Adipose tissue (tissue), 3 donors: ENCODE measurements around the gene PCSK5. TPM values are rescaled to one million over a fixed set of nuclear protein-coding genes. Genes with fewer than 3 reads are reported as not detected.
"Not testable (repeated sequence)": the region's sequence is repeated elsewhere in the genome, so short reads cannot be mapped to it uniquely, and the experiment has no call there.

Experiments used
- H3K27ac ChIP-seq: one replicate; pipeline ENCODE4 v1.5.1; 2013; ENCODE audit warnings: low read depth, low read length
- WGBS, 3 donors: extraction: QIAGEN DNeasy Blood & Tissue Kit; methylation state at CpG; one replicate each; pipeline ENCODE4 v1.1.7; 2013; 5-methylcytosine and 5-hydroxymethylcytosine counted together
- polyA plus RNA-seq, 3 donors: library from polyadenylated mRNA; stranded (reverse); fragments of 200-250 nt; gene quantifications; one replicate each; pipeline ENCODE4 v1.2.3, GENCODE V29; 2013
- donor health status: healthy with polysubstance abuse.
- donor health status: Bipolar disorder and iron deficiency.
- donor health status: healthy.

Gene PCSK5
- polyA plus RNA-seq, 3 donors, result 2.1 to 12.5 (median 8.8) TPM

DNA sequence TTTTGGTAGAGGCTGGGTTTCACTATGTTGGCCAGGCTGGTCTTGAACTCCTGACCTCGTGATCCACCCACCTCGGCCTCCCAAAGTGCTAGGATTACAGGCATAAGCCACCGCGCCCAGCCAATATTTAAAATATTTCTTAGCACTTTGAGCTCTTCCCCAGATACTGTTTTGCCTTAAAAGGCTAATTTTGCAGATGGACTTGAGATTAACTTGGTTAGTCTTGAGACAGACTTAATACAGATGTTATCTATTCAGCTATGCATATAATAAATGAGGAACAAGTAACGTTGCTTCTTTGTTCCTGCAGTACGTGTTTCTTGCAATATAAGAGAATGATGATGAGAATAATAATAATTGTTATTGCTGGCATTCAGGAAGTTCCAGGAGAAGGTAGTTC, 56.3 kb downstream of the PCSK5 start:
- 86 to 96% (median 88%) methylated on average over 6 of the region's 6 CpGs for WGBS, 3 donors
- no peak overlapping the region for H3K27ac ChIP-seq

DNA sequence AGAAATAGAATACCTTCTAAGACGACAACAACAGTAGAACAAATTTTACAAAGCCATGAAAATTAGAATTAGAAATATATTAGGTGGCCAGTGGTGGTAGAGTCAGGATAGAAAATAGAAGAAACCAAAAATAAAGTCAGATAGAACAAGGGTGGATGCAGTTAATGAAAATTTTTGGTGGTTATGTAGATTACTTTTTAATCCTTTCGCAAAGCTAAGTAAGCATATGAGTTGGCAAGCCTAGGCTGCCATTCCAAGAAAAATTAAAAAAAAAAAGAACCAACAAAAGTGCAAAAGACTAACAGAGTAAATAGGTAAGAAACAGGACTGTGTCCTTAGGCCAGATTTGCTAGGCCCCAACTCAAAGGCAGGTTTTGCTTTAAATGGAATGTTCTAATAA, 56.8 kb downstream of the PCSK5 start:
- 96 to 100% (median 98%) methylated on average over 2 of the region's 2 CpGs for WGBS, 3 donors
- H3K27ac ChIP-seq, result no peak overlapping the region

DNA sequence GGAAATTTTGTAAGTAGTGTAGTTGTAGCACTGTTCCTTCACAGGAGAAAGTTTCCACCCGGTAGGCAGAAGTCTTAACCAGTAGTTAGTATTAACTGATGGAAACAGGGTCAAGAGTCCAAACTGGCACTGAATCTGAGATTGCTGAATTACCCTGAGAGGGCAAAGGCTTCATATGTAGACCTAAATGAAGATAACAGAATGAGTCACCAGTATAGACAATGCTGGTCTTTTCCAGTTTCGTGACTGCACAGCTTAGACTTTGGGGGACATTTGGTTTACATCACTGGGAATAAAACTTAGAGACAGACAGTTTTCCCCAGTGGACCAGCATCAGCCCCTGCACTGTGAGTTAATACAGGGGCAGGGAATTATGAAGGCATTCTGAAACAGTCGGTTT, 60.5 kb downstream of the PCSK5 start:
- H3K27ac ChIP-seq, result no peak overlapping the region
- 45 to 84% (median 82%) methylated on average over 3 of the region's 3 CpGs for WGBS, 3 donors

GRCh38 chr9:75953218-75953617, 62.7 kb downstream of the PCSK5 start:
- H3K27ac ChIP-seq, result no peak overlapping the region
- 36 to 67% (median 46%) methylated on average over 2 of the region's 2 CpGs for WGBS, 3 donors

DNA sequence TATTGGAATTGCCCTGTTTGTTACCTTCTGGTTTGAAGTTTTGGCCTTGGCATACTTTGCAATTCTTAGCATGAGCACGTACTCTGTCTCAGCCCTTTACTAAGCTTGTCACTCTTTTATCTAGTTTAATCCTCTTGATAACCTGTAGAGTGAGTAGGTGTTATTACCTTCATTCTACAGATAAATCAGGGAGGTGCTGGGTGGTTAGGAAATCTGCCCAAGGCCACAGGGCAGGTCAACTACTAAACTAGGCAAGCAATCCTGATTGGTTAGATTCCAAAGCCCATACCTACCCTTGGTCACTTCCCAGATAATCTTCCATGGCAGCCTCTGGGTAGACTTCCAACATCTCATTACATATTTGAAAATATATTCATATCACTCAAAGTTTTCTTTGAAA, 65.7 kb downstream of the PCSK5 start:
- 42 to 89% (median 79%) methylated on average over 1 of the region's 1 CpG for WGBS, 3 donors
- H3K27ac ChIP-seq, result no peak overlapping the region

DNA sequence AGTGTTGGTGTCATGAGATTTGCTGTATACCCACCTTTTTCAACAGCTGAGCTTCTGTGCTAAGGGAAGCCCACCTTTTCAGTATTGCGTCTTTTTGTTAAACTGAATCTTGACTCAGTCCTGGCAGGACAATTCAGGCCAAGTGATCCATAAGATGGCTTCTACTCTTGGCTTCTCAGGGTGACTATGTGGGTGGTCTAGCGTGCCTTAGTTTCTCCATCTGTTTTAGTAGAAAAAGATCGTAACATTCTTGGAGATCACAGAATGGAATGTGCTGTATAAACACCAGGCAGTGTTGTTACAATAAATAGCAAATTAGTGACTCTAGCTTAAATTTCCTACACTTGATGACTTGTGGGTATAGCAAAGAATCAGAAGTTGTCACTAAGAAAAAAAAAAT, 66.6 kb downstream of the PCSK5 start:
- no peak overlapping the region for H3K27ac ChIP-seq
- WGBS, 3 donors, result 95 to 96% (median 95%) methylated on average over 3 of the region's 3 CpGs

GRCh38 chr9:75958226-75958625, 67.8 kb downstream of the PCSK5 start:
- no peak overlapping the region for H3K27ac ChIP-seq
- WGBS, 3 donors, result 67 to 87% (median 72%) methylated on average over 3 of the region's 3 CpGs

- H3K27ac ChIP-seq, result no peak overlapping the region
- WGBS, 3 donors, result 33 to 77% (median 39%) methylated on average over 6 of the region's 6 CpGs
Measured at GRCh38 chr9:75960551-75960950, 70.1 kb downstream of the PCSK5 start.

GRCh38 chr9:75962013-75962661, 71.7 kb downstream of the PCSK5 start:
- no peak overlapping the region for H3K27ac ChIP-seq
- 45 to 59% (median 59%) methylated on average over 8 of the region's 8 CpGs for WGBS, 3 donors

DNA sequence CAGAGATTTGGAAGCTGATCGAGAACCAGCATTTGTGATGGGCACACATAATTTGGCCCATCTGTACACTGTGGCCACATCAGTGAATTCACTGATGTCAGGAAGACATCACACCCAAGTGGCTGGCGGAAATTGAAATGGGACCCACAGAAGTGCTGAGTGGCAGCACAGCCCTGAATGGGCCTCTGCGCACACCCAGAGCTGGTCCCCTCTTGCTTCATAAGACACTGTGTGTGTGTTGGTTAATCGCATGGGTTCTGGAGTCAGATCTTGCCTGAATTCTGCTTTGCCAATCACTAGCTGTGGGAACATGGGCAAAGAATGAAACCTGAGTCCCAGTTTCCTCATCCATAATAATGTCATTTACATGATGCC, 72.2 kb downstream of the PCSK5 start:
- 77 to 92% (median 92%) methylated on average over 4 of the region's 4 CpGs for WGBS, 3 donors
- no peak overlapping the region for H3K27ac ChIP-seq

GRCh38 chr9:75963321-75963720, 72.8 kb downstream of the PCSK5 start:
- 92 to 93% (median 93%) methylated on average over 9 of the region's 9 CpGs for WGBS, 3 donors
- H3K27ac ChIP-seq, result not testable (repeated sequence)

DNA sequence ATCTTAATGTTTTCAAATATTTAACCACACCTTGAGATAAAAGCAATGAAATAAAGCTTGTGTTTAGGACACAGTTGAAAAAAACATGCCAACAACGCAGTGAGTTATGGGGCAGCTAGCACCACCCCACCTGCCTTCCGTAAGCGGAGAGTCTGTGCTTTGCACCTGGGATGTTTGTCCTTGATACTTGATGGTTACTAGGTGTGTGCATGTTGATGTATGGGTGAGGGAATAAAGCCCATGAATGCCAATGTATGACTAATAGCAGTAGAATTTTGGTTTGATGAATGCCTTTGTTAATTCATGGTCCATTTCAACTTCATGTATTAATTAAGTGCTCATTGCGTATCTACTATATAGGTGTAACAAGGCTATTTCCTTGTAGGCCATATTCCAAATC, 74.0 kb downstream of the PCSK5 start:
- WGBS, 3 donors, result 77 to 89% (median 85%) methylated on average over 4 of the region's 4 CpGs
- no peak overlapping the region for H3K27ac ChIP-seq

DNA sequence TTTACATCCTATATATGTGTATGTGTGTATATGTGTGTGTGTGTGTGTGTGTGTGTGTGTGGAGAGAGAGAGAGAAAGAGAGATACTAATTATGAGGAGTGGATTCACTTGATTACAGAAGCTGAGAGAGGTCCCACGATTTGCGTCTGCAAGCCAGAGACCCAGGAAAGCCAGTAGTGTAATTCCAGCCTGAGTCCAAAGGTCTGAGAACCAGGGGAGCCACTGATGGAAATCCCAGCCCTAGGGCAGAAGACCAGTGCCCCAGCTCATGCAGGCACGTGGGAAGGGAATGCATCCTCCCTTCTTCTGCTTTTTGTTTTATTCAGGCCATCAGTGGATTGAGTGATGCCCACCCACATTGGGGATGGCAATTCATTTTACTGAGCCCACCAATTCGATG, 74.8 kb downstream of the PCSK5 start:
- WGBS, 3 donors, result 88 to 95% (median 90%) methylated on average over 4 of the region's 4 CpGs

GRCh38 chr9:75967556-75967955, 77.1 kb downstream of the PCSK5 start:
- H3K27ac ChIP-seq, result no peak overlapping the region
- WGBS, 3 donors, result 97 to 99% (median 99%) methylated on average over 7 of the region's 7 CpGs

More for the DNA sequence above, 74.8 kb downstream of the PCSK5 start:
- no peak overlapping the region for H3K27ac ChIP-seq

DNA sequence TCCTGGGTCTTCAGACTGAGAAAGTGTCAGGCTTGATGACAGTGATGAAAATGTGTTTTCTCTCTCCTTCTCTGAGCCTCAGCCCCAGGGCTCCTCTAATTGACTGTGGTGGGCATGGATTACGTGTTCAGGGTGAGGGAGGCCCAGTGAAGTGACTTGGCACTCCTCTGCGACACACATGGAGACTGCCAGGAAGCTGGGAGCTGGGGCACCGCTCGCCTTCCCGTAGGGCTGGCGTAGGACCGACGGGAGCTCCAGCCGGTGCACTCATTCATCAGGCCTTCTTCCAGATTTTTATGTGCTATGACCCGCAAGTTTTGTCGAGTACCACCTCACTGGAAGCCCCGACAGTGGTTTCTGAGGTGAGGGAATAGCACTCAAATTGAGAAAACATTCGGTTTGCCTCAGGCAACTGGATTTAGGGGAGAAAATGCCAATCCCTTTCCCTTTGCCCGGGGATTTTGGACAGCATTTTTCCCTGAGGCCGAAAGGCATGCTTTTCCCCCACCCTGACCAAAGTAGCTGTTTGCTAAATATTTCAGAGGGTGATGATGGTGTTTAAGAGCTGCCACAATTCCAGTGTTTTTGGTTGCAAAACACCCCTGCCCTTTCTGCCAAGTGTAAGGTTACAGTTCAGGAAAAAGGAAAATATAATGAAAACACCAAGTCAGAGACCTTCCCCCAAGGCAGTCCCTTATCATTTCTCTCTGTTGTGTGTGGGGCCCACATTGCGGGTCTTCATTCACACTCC, 83.7 kb downstream of the PCSK5 start:
- 86 to 90% (median 89%) methylated on average over 16 of the region's 16 CpGs for WGBS, 3 donors
- H3K27ac ChIP-seq, result no peak overlapping the region

- WGBS, 3 donors, result 86 to 90% (median 90%) methylated on average over 2 of the region's 2 CpGs
- H3K27ac ChIP-seq, result no peak overlapping the region
Measured at GRCh38 chr9:75975071-75975470, 84.6 kb downstream of the PCSK5 start.

- no peak overlapping the region for H3K27ac ChIP-seq
Measured at GRCh38 chr9:75976549-75976948, 86.1 kb downstream of the PCSK5 start.

GRCh38 chr9:75979362-75979761, 88.9 kb downstream of the PCSK5 start:
- WGBS, 3 donors, result 52 to 64% (median 61%) methylated on average over 4 of the region's 4 CpGs
- no peak overlapping the region for H3K27ac ChIP-seq

DNA sequence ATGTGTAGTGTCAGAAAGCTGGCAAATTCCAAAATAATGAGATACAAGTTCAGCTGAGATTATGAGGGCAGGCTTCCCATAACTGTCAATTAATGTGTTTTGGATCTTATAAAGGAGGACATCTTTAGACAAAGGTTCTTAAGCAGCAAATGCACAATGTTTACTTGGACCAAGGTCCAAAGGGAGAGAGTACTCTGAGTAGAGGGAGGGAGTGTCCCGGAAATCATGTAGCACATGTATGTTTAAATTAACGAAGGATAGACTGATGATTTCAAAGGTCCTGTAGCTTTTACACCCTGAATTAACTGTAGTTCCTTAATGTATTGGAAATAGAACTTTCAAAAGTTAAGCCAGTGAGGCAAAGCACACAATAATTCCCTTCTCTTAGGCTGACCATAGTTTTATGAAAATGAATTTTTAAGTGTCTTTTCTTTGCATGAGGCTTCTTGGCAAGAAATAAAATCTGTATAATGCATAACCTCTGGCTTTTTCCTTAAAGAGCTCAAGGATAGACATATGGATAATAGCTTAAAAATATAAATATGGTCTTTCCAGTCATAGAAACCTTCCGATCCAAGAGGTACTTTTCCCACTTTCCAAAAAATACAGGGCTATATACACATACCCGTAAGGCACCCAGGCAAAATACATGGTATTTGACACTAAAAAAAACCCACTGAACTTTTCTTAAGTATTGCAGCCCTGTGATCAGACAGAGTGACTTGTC, 93.0 kb downstream of the PCSK5 start:
- no peak overlapping the region for H3K27ac ChIP-seq
- 87 to 96% (median 90%) methylated on average over 4 of the region's 4 CpGs for WGBS, 3 donors
